Caco-2 (cell line): ENCODE data around the gene DOCK2. TPM values are rescaled to one million over a fixed set of nuclear protein-coding genes. Genes with fewer than 3 reads are reported as not detected.

Source experiments
- BruUV-seq: library from RNA; stranded (reverse); fragments of 400-500 nt; replicated peaks from 2 replicates; lab custom pipeline; 2021; lab: Mats Ljungman, UMichigan
- CTCF ChIA-PET: fragments of 300-600 bp; sonication (Branson Sonifier 250); formaldehyde crosslinking; loops from one replicate; lab custom pipeline; 2022; ENCODE audit warnings: antibody characterized with exemption; lab: Charles Lee
- POLR2A ChIA-PET: fragments of 300-600 bp; sonication (Branson Sonifier 250); formaldehyde crosslinking; loops from one replicate; lab custom pipeline; 2022; ENCODE audit warnings: antibody characterized with exemption; lab: Charles Lee
- DNase-seq, 2 experiments: peaks; one replicate each; pipeline versions ENCODE4 v3.0.0 to v3.0.0-alpha.2; 2020 to 2022
- H3K27me3 ChIP-seq: replicated peaks from 2 replicates; pipeline ENCODE4 v1.6.0; 2011; ENCODE audit warnings: low read length; ENCODE audit not compliant: control insufficient read depth, insufficient read depth
- H3K36me3 ChIP-seq: 2 replicates; pipeline ENCODE4 v1.5.1; 2011; ENCODE audit warnings: low read length; ENCODE audit not compliant: control insufficient read depth, insufficient read depth
- H3K4me1 ChIP-seq: fragments of 250-450 bp; sonication (Bioruptor Pico); 2 replicates; pipeline ENCODE4 v1.5.1; 2020; ENCODE audit warnings: mild to moderate bottlenecking
- H3K4me3 ChIP-seq: 2 replicates; pipeline ENCODE4 v1.5.1; 2011; ENCODE audit warnings: low read depth, mild to moderate bottlenecking, control low read depth, low read length
- H3K9me3 ChIP-seq: fragments of 250-450 bp; sonication (Bioruptor Pico); 2 replicates; pipeline ENCODE4 v1.5.1; 2020; ENCODE audit warnings: mild to moderate bottlenecking, moderate library complexity
- H3K27ac Mint-ChIP-seq: one replicate; pipeline ENCODE4 v1.8.0; 2022; ENCODE audit warnings: mixed read lengths; ENCODE audit not compliant: unreplicated experiment
- H3K27me3 Mint-ChIP-seq: one replicate; pipeline ENCODE4 v1.8.0; 2022; ENCODE audit warnings: mixed read lengths; ENCODE audit not compliant: insufficient read depth, unreplicated experiment
- H3K36me3 Mint-ChIP-seq: one replicate; pipeline ENCODE4 v1.8.0; 2022; ENCODE audit warnings: mild to moderate bottlenecking, mixed read lengths; ENCODE audit not compliant: insufficient read depth, unreplicated experiment
- H3K4me1 Mint-ChIP-seq: one replicate; pipeline ENCODE4 v1.8.0; 2022; ENCODE audit warnings: low read depth, mixed read lengths; ENCODE audit not compliant: unreplicated experiment
- H3K4me3 Mint-ChIP-seq: one replicate; pipeline ENCODE4 v1.8.0; 2022; ENCODE audit warnings: mild to moderate bottlenecking, moderate library complexity, mixed read lengths; ENCODE audit not compliant: unreplicated experiment
- H3K9me3 Mint-ChIP-seq: one replicate; pipeline ENCODE4 v1.8.0; 2022; ENCODE audit warnings: mixed read lengths; ENCODE audit not compliant: unreplicated experiment
- intact Hi-C: fragments of 100-400 bp; cut with micrococcal nuclease; formaldehyde crosslinking; loops from one replicate; pipeline ENCODE4 v1.10.0; 2022; ENCODE audit not compliant: unreplicated experiment
- total RNA-seq: library from RNA; stranded (reverse); gene quantifications from 2 replicates; pipeline ENCODE4 v1.2.3, GENCODE V29; 2022
- TF ChIP-seq, protein P1 (sequence below), 2 experiments: fragments of 200-600 bp in 1 of 2; IDR thresholded peaks; 1 replicate in 1 of 2; 2 replicates in 1 of 2; pipeline versions ENCODE4 v1.5.1 to v1.8.0; 2011 to 2022; ENCODE audit warnings: antibody characterized with exemption in 1 of 2, control low read depth in 1 of 2, inconsistent platforms in 1 of 2, low read depth in 1 of 2, low read length in 1 of 2, mild to moderate bottlenecking in 1 of 2, moderate library complexity in 1 of 2; ENCODE audit not compliant: insufficient read depth in 1 of 2, severe bottlenecking in 1 of 2, unreplicated experiment in 1 of 2

Gene DOCK2
- total RNA-seq, 1 experiment from 2014 or later = 0.09 TPM

DNA sequence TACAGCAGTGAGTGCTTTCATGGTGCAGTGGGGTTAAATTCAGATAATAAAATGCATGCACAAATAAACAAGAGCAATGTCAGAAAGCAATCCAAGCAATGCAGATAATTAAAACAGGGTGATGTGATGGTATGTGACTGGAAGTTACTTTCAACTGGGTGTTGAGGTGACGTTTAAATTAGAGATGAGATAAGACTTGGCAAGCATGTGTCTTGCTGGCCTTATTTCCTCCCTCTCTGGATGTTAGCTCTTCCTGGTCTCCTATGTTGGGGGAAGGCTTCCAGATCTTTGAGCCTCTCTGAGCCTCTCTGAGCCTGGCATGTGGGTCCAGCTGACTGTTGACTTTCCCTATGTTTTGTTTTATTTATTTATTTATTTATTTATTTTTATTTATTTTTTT, 54.4 kb downstream of the DOCK2 start:
- no peaks in the 10 kb centered on the region for H3K36me3 Mint-ChIP-seq

DNA sequence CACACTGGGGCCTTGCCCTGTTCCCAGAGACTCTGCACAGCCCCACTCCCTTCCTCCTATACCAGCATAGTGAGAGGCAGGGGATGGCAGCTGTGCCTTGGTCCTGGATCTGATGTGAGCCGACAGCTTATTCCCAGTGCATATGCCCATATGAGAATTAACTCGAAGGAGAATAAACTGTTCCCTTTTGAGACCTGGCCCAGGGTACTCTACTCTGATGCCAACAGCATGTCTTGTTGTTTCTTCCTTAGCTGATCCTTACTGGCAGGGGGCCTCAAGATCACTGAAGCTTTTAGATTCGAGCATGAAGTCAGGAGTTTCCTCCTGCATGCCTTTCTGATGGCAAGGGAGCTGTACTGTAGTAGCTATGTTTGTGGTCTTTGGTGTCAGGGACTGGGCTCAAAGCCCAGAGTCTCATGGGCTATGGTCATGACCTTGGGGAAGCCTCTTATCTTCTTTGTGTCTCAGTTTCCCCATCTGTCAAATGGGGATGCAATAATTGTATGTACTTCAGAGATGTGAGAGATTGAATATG, 57.1 kb downstream of the DOCK2 start:
- no TSS peak for BruUV-seq
- Histone ChIP-seq H3K27me3 (0 out of 2 replicates have a peak, but pooled peaks cover 1% of the 10 kb centered on the region), H3K4me1 (no peaks in the 10 kb centered on the region), H3K4me3 (no peak overlapping the region), H3K9me3 (no peaks in the 10 kb centered on the region), H3K36me3 (no peaks in the 10 kb centered on the region)
- H3K36me3 Mint-ChIP-seq = no peaks in the 10 kb centered on the region
- POLR2A ChIA-PET = no interaction called here
- TF ChIP-seq, protein P1, sequence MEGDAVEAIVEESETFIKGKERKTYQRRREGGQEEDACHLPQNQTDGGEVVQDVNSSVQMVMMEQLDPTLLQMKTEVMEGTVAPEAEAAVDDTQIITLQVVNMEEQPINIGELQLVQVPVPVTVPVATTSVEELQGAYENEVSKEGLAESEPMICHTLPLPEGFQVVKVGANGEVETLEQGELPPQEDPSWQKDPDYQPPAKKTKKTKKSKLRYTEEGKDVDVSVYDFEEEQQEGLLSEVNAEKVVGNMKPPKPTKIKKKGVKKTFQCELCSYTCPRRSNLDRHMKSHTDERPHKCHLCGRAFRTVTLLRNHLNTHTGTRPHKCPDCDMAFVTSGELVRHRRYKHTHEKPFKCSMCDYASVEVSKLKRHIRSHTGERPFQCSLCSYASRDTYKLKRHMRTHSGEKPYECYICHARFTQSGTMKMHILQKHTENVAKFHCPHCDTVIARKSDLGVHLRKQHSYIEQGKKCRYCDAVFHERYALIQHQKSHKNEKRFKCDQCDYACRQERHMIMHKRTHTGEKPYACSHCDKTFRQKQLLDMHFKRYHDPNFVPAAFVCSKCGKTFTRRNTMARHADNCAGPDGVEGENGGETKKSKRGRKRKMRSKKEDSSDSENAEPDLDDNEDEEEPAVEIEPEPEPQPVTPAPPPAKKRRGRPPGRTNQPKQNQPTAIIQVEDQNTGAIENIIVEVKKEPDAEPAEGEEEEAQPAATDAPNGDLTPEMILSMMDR (IDR thresholded peaks at IDR 0.05; ENCODE audit: insufficient read depth in 1 of 2, low read depth in 1 of 2, low read length in 1 of 2, severe bottlenecking in 1 of 2, unreplicated experiment in 1 of 2) = no peak
- H3K4me1 Mint-ChIP-seq = no peaks in the 10 kb centered on the region
- H3K9me3 Mint-ChIP-seq = no peaks in the 10 kb centered on the region
- H3K27me3 Mint-ChIP-seq = peaks cover 16% of the 10 kb centered on the region
- H3K4me3 Mint-ChIP-seq = no peak overlapping the region
- CTCF ChIA-PET = interaction anchor here (0.6 to 0.7 kb wide), 2 partner anchors 197 to 511 kb away, joined by 4 to 5 read pairs; no protein-coding TSS in a partner anchor
- intact Hi-C loops = no loop called here
- DNase-seq = no peak
- H3K27ac Mint-ChIP-seq = no peak overlapping the region

More for the DNA sequence above, 54.4 kb downstream of the DOCK2 start:
- ChIA-PET CTCF (no interaction called here), POLR2A (no interaction called here)
- H3K27me3 Mint-ChIP-seq = peaks cover 20% of the 10 kb centered on the region
- Histone ChIP-seq H3K9me3 (no peaks in the 10 kb centered on the region), H3K27me3 (no peaks in the 10 kb centered on the region), H3K36me3 (no peaks in the 10 kb centered on the region), H3K4me3 (no peak overlapping the region), H3K4me1 (no peaks in the 10 kb centered on the region)
- TF ChIP-seq, protein P1 (IDR thresholded peaks at IDR 0.05; ENCODE audit: insufficient read depth in 1 of 2, low read depth in 1 of 2, low read length in 1 of 2, severe bottlenecking in 1 of 2, unreplicated experiment in 1 of 2) = no peak
- no peak overlapping the region for H3K4me3 Mint-ChIP-seq
- intact Hi-C loops = no loop called here
- no peaks in the 10 kb centered on the region for H3K4me1 Mint-ChIP-seq
- no peaks in the 10 kb centered on the region for H3K9me3 Mint-ChIP-seq
- no peak overlapping the region for H3K27ac Mint-ChIP-seq
- DNase-seq = no peak
- no TSS peak for BruUV-seq

- Histone ChIP-seq H3K4me1 (no peaks in the 10 kb centered on the region), H3K9me3 (no peaks in the 10 kb centered on the region), H3K4me3 (no peak overlapping the region), H3K36me3 (no peaks in the 10 kb centered on the region), H3K27me3 (0 out of 2 replicates have a peak, but pooled peaks cover 1% of the 10 kb centered on the region)
- Mint-ChIP-seq H3K4me1 (no peaks in the 10 kb centered on the region), H3K27me3 (peaks cover 14% of the 10 kb centered on the region), H3K36me3 (no peaks in the 10 kb centered on the region), H3K9me3 (no peaks in the 10 kb centered on the region), H3K4me3 (no peak overlapping the region), H3K27ac (no peak overlapping the region)
- intact Hi-C loops = no loop called here
- CTCF ChIA-PET = interaction anchor here (0.7 kb wide), 1 partner anchor 510 kb away, joined by 4 read pairs; no protein-coding TSS in a partner anchor
- TF ChIP-seq, protein P1 (IDR thresholded peaks at IDR 0.05; ENCODE audit: insufficient read depth in 1 of 2, low read depth in 1 of 2, low read length in 1 of 2, severe bottlenecking in 1 of 2, unreplicated experiment in 1 of 2) = no peak
- BruUV-seq = no TSS peak
- POLR2A ChIA-PET = no interaction called here
- no peak for DNase-seq
Measured at GRCh38 chr5:169695025-169695625, 58.0 kb downstream of the DOCK2 start.
